Measurements from ENCODE around the gene MCEMP1.

Gene MCEMP1

DNA sequence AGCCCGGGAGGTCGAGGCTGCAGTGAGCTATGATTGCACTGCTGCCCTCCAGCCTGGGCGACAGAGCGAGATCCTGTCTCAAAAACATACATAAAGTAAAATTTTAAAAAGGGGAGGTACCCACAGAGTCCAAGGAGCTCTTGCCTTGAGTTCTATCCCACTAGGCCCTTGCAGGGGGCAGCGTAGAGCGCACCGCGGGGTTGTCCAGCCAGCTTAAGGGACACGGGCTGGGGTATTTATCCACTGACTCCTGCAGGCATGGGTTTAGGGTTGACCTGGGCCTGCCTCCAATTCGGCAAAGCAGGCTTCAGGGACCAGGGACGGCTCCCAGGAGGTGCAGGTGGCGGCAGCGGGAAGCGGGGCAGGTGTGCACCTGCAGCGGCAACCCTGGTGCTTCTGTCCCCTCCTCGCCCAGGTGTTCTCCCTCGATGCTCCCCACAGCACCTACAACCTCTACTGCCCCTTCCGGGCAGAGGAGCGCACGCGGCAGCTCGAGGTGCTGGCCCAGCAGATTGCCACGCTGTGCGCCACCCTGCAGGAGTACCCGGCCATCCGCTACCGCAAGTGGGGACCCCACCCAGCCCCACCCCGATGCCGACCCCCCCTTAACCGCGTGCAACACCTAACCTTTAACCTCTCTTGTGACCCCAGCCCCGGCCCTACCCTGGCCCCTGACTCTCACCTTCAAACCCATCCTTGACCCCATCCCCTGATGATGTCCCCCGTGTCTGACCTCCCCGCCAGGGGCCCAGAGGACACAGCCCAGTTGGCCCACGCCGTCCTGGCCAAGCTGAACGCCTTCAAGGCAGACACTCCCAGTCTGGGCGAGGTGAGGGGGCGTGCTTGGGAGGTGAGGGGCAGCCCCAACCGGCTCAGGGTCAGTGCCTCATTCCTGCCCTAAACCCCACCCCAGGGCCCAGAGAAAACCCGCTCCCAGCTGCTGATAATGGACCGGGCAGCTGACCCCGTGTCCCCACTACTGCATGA, 35.3 kb upstream of the MCEMP1 start:
- TF ChIP-seq POLR2AphosphoS5 (IDR thresholded peaks at IDR 0.05; ENCODE audit: low read depth, low read length) (no peak), FOXP2 (optimal IDR thresholded peaks at IDR 0.05; ENCODE audit: borderline replicate concordance, extremely low read depth, extremely low read length, insufficient read depth) (no peak), SIN3A (IDR thresholded peaks at IDR 0.05; ENCODE audit: borderline replicate concordance, insufficient read depth, low read length) (no peak), TAF1 (IDR thresholded peaks at IDR 0.05; ENCODE audit: borderline replicate concordance, insufficient read depth, low read length) (no peak)
- TF ChIP-seq, protein P1, sequence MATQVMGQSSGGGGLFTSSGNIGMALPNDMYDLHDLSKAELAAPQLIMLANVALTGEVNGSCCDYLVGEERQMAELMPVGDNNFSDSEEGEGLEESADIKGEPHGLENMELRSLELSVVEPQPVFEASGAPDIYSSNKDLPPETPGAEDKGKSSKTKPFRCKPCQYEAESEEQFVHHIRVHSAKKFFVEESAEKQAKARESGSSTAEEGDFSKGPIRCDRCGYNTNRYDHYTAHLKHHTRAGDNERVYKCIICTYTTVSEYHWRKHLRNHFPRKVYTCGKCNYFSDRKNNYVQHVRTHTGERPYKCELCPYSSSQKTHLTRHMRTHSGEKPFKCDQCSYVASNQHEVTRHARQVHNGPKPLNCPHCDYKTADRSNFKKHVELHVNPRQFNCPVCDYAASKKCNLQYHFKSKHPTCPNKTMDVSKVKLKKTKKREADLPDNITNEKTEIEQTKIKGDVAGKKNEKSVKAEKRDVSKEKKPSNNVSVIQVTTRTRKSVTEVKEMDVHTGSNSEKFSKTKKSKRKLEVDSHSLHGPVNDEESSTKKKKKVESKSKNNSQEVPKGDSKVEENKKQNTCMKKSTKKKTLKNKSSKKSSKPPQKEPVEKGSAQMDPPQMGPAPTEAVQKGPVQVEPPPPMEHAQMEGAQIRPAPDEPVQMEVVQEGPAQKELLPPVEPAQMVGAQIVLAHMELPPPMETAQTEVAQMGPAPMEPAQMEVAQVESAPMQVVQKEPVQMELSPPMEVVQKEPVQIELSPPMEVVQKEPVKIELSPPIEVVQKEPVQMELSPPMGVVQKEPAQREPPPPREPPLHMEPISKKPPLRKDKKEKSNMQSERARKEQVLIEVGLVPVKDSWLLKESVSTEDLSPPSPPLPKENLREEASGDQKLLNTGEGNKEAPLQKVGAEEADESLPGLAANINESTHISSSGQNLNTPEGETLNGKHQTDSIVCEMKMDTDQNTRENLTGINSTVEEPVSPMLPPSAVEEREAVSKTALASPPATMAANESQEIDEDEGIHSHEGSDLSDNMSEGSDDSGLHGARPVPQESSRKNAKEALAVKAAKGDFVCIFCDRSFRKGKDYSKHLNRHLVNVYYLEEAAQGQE (IDR thresholded peaks at IDR 0.05; ENCODE audit: insufficient read depth in 1 of 2, low read depth in 2 of 2, low read length in 2 of 2): no peak

GRCh38 chr19:7642295-7643030, 34.4 kb upstream of the MCEMP1 start:
- TF ChIP-seq, protein P1 (IDR thresholded peaks at IDR 0.05; ENCODE audit: insufficient read depth in 1 of 2, low read depth in 2 of 2, low read length in 2 of 2): no peak
- no peak for TF ChIP-seq TAF1 (IDR thresholded peaks at IDR 0.05; ENCODE audit: borderline replicate concordance, insufficient read depth, low read length)
- no peak for TF ChIP-seq FOXP2 (optimal IDR thresholded peaks at IDR 0.05; ENCODE audit: borderline replicate concordance, extremely low read depth, extremely low read length, insufficient read depth)
- no peak for TF ChIP-seq SIN3A (IDR thresholded peaks at IDR 0.05; ENCODE audit: borderline replicate concordance, insufficient read depth, low read length)
- no peak for TF ChIP-seq POLR2AphosphoS5 (IDR thresholded peaks at IDR 0.05; ENCODE audit: low read depth, low read length)

DNA sequence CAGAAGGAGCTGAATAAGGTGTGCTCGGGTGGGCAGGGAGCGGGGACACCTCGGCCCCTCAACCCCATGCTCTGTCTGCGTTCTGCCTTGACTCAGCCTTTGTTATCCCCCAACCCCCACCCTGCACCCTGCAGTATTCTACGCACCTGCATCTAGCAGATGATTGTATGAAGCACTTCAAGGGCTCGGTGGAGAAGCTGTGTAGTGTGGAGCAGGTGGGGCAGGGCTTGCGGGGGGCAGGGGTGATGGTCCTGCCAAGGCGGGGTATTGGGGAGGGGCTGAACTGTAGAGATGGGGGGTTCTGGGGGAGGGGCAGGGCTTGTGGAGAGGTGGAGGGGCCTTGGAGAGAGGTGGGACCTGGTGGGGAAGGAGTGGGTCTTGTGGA, 33.9 kb upstream of the MCEMP1 start:
- TF ChIP-seq TAF1 (IDR thresholded peaks at IDR 0.05; ENCODE audit: borderline replicate concordance, insufficient read depth, low read length) (no peak), FOXP2 (optimal IDR thresholded peaks at IDR 0.05; ENCODE audit: borderline replicate concordance, extremely low read depth, extremely low read length, insufficient read depth) (no peak), SIN3A (IDR thresholded peaks at IDR 0.05; ENCODE audit: borderline replicate concordance, insufficient read depth, low read length) (no peak), POLR2AphosphoS5 (IDR thresholded peaks at IDR 0.05; ENCODE audit: low read depth, low read length) (no peak)
- TF ChIP-seq, protein P1 (IDR thresholded peaks at IDR 0.05; ENCODE audit: insufficient read depth in 1 of 2, low read depth in 2 of 2, low read length in 2 of 2): no peak

DNA sequence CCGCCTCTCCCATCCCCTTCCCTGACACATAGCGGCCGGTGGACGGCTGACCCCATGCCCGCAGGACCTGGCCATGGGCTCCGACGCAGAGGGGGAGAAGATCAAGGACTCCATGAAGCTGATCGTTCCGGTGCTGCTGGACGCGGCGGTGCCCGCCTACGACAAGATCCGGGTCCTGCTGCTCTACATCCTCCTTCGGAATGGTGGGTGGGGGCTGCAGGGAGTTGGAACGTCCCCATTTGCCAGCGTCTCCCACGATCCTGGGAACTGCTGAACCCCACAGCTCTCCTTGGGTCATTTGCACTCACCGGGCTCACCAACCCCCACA, 32.4 kb upstream of the MCEMP1 start:
- TF ChIP-seq, protein P1 (IDR thresholded peaks at IDR 0.05; ENCODE audit: insufficient read depth in 1 of 2, low read depth in 2 of 2, low read length in 2 of 2): no peak
- TF ChIP-seq SIN3A (IDR thresholded peaks at IDR 0.05; ENCODE audit: borderline replicate concordance, insufficient read depth, low read length): no peak
- TF ChIP-seq POLR2AphosphoS5 (IDR thresholded peaks at IDR 0.05; ENCODE audit: low read depth, low read length): no peak
- no peak for TF ChIP-seq FOXP2 (optimal IDR thresholded peaks at IDR 0.05; ENCODE audit: borderline replicate concordance, extremely low read depth, extremely low read length, insufficient read depth)
- TF ChIP-seq TAF1 (IDR thresholded peaks at IDR 0.05; ENCODE audit: borderline replicate concordance, insufficient read depth, low read length): no peak

All from PFSK-1 (cell line).